HFF-Myc (cell line): ENCODE data around the gene SORBS1.

Experiments
- DNase-seq: peaks from one replicate; pipeline ENCODE4 v3.0.0-alpha.2; 2011; ENCODE audit warnings: low read depth; ENCODE audit errors: extremely low read depth
- H3K4me3 ChIP-seq: replicated peaks from 2 replicates; pipeline ENCODE4 v1.5.1; 2011; ENCODE audit warnings: low read depth, mild to moderate bottlenecking, control low read depth, low read length
- TF ChIP-seq, protein P1 (sequence below): IDR thresholded peaks from 2 replicates; pipeline ENCODE4 v1.5.1; 2012; ENCODE audit warnings: mild to moderate bottlenecking, low read depth, low read length, control low read depth; ENCODE audit errors: missing control alignments

SORBS1 gene

DNA sequence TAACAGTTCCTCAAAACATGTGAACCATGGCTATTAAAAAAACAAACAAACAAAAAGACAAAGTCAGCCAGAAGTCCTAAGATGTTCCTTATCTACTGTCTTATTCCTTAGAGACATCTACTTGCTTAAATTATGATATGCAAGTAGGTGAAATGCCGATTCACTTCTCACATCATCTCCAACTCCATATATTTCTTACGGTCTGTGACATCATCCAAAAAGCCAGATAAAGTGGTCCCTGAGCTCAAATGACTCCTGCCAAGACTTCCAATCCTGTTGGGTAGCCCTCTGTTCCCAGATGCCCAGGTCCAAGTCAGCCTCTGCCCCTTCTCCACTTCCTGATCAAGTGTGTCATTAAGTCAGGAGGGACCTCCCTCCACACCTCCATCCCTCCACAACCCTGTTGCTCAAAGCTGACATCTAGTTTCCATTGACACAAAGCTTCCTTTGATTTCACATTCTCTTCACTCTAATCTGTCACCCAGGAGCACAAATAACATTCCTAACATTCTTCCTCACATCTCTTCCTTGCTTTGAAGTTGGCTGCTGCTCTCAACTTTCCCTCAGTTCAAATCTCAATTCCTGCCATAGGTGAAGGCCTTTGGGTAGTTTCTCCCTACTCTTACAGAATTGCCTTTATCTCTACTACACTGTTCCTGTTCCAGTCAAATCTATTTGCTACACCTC is 214.3 kb downstream of the SORBS1 start:
- TF ChIP-seq, protein P1, sequence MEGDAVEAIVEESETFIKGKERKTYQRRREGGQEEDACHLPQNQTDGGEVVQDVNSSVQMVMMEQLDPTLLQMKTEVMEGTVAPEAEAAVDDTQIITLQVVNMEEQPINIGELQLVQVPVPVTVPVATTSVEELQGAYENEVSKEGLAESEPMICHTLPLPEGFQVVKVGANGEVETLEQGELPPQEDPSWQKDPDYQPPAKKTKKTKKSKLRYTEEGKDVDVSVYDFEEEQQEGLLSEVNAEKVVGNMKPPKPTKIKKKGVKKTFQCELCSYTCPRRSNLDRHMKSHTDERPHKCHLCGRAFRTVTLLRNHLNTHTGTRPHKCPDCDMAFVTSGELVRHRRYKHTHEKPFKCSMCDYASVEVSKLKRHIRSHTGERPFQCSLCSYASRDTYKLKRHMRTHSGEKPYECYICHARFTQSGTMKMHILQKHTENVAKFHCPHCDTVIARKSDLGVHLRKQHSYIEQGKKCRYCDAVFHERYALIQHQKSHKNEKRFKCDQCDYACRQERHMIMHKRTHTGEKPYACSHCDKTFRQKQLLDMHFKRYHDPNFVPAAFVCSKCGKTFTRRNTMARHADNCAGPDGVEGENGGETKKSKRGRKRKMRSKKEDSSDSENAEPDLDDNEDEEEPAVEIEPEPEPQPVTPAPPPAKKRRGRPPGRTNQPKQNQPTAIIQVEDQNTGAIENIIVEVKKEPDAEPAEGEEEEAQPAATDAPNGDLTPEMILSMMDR: no peak

DNA sequence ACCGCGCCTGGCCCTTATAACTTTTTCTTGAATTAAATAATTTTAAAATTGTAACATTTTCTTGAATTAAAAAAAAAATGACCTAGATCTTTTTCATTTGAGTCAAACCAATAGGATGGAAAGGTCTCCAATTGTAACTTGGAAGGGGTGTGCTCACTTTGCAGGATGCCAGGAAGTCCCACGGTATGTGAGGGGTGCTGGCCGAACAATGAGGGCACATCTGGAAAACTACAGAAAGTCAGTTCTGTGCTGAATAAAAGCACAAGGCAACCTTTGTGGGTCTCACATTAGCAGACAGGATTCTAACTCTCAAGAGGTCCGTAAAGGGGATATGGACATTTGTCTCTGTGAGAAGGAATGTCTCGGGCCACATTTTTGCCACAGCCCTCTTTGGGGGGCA is 217.6 kb downstream of the SORBS1 start:
- TF ChIP-seq, protein P1: no peak
- DNase-seq: no peak
- no peak overlapping the region for H3K4me3 ChIP-seq

More for the DNA sequence above, 214.3 kb downstream of the SORBS1 start:
- DNase-seq: no peak
- no peak overlapping the region for H3K4me3 ChIP-seq

DNA sequence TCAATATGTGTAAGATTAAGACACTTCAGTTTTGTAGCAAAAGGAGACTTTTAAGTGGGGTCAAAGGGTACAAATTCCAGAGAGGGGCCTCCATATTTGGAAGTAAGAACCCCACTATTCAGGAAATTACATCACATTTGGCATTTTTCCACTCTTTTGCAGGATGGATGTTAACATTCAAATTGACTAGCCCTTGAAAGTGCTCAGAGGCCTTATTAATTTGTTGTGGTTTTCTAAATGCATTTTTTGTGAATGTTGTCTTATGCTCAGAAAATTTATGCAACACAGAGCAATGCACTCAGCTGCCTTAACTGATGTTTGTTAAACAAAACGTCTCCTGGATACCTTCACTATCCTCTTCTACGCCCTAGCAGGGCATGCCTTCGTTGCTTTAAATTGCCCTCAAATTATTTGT is 219.4 kb downstream of the SORBS1 start:
- peak; percentile 95 for DNase-seq
- TF ChIP-seq, protein P1: no peak
- no peak overlapping the region for H3K4me3 ChIP-seq

DNA sequence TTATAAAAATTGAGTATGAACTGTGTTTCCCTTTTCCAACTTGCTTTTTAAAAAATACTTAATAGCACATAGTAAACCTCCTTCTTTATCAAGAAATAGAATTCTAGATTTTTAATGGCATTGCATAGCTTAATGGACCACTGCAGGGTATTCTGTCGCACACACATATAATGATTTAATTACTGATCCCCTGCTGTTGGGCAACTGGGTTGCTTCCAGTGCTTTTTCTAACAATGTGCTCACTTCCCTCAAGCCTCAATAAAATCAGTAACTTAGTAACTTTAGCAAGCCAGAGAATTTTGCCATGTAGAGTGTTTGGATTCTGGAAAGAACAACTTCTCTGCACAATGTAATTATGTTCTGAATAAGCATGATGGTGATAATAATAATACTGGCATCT is 221.3 kb downstream of the SORBS1 start:
- TF ChIP-seq, protein P1: no peak
- no peak overlapping the region for H3K4me3 ChIP-seq
- no peak for DNase-seq

DNA sequence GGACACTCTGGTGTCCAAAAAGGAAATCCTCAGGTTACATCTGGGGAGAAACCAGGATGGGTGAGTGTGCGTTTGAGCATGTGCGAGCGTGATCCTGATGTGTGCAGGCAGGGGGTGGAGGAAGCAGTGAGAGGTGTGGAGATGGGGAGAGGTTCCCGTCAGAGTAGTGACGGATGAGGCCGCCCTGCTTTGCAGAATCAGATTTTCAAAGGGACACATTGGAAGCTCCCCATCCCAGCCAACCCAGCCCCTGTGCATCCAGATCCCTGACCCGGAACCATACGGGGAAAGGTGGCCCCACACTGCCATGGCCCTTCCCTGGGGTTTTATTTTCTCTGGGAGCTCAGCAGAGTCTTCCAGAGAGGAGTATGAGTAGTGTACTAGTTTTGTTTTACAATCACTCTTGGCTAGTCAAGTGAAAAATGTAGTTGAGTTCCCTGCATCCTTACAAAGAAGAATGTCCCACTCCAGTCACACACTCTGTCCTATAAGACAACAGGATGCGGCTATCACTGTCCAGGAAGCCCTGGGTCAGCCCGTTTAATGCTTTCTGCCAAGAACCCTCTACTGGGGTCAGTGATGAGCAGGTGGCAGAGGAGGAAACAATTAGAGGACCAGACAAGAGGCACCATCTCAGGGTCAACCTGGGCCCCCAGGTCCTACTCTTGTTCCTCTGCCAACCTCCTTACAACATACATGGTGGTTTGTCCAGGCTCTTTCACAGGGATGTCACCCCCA is 223.6 kb downstream of the SORBS1 start:
- DNase-seq: no peak
- H3K4me3 ChIP-seq: no peak overlapping the region
- TF ChIP-seq, protein P1: no peak

DNA sequence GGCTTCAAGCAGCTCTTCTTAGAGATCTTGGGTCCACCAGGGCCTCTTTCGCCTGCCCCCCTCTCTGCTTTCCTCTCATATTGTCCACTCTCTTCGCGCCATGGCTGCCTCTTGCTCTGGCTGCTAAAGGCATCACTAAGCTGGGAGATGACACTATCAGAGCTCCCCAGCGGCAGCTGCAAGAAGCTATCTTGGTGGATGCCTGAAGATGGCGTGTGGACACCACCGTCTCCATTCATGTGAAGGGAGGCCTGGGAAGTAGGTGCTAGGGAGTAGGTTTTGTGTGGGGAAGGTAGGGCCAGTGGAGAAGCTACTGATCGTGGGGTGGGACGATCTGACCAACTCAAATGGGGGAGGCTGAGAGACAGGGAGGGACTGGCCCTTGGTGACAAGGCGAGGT is 224.5 kb downstream of the SORBS1 start:
- DNase-seq: no peak
- TF ChIP-seq, protein P1: no peak
- H3K4me3 ChIP-seq: no peak overlapping the region
